Measurements from ENCODE around the gene E2F4.

The E2F4 gene

DNA sequence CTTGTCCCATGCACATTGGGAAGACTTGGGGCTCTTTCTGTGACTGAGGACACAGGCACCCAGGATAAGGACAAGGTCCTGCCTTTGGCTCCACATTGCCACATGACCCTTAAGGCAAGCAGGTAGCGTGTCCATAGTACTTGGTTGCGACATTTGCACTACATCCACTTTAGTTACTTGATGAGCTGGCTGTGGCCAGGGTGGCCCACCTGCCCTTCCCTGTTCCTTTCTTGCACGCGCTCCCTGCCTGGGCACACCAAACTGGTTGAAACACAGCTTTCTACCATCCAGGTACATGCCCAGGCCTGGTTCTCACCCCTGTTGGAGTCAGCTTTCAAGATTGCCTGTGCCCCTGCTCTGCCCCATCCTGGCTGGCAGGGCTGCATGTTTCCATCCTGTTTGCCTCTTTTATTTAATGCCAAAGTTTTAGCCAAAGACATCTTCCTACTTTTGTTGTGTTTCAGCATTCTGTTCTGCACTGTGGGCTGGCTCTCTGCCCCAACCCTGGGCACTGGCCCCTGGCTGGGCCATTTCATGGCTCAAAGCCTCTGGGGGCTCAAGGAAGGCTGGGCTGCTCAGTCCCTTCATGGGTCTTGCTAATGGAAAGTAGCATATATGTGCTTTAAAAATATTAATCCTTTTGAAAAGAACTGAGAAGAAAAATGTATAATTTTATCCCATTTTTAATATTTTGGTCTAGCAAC lies 44.4 kb upstream of the E2F4 start:
- TF ChIP-seq, protein P1, sequence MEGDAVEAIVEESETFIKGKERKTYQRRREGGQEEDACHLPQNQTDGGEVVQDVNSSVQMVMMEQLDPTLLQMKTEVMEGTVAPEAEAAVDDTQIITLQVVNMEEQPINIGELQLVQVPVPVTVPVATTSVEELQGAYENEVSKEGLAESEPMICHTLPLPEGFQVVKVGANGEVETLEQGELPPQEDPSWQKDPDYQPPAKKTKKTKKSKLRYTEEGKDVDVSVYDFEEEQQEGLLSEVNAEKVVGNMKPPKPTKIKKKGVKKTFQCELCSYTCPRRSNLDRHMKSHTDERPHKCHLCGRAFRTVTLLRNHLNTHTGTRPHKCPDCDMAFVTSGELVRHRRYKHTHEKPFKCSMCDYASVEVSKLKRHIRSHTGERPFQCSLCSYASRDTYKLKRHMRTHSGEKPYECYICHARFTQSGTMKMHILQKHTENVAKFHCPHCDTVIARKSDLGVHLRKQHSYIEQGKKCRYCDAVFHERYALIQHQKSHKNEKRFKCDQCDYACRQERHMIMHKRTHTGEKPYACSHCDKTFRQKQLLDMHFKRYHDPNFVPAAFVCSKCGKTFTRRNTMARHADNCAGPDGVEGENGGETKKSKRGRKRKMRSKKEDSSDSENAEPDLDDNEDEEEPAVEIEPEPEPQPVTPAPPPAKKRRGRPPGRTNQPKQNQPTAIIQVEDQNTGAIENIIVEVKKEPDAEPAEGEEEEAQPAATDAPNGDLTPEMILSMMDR (conservative IDR thresholded peaks at IDR 0.05; ENCODE audit: low read depth): no peak
- ChIA-PET CTCF (interaction anchor here (0.6 to 1.0 kb wide), 2 partner anchors 20 to 471 kb away, joined by 3 to 5 read pairs; no protein-coding TSS in a partner anchor), POLR2A (ENCODE audit: low non-redundant PET) (interaction anchor here (0.7 kb wide), 1 partner anchor 45 kb away, joined by 3 read pairs; no protein-coding TSS in a partner anchor)
- DNase-seq (ENCODE audit: low spot score): no peak
- H3K27ac ChIP-seq: peak overlapping the region; percentile 87

DNA sequence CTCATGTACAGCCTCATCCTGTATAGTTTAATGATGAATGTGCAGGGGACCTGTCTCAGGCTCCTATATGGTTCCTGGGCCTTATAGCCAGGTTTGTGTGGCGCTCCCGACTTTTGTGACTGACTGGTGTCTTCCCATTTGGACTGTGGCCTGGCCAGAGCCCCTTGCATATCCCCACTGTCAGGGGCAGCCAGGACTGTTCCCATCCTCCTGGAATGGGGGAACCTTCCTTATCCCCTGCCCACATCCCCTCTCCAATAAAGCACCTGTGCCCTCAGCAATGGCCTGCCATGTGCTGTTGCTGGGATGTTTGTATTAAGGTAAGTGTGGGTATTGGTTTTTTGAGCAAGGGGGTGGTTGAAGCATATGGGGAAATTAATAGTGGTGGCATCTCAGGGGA lies 43.7 kb upstream of the E2F4 start:
- ChIA-PET POLR2A (ENCODE audit: low non-redundant PET) (no interaction called here), CTCF (no interaction called here)
- H3K27ac ChIP-seq: peak overlapping the region; percentile 87
- TF ChIP-seq, protein P1 (conservative IDR thresholded peaks at IDR 0.05; ENCODE audit: low read depth): no peak
- DNase-seq (ENCODE audit: low spot score): no peak

DNA sequence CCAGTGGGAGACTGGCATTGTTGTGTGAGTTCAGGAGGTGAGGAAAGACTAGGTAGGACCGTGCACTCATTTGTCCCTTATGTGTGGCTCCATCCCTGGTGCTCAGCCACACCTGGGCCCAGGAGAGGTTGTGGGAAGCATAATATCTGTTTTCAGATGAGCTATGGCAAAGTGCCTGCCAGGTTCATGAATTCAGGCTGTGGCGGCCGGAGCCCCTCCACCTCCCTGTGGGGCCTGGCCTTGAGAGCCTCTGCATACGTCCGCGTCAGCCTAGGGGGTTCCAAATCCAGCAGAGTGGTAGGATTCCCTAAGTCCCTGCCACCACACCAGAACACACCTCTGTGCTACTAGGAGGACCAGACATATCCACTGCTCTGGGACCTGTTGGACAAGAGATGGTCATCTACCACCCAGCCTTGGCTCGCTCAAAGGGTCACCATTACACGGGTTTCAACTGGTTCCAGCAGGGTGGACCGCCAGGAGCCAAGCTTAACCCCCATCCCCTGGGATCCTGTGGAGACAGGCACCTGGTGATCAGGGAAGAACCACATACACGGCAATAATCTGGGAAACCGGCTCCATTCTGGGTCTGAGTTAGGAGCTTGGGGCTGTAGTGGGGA lies 43.2 kb upstream of the E2F4 start:
- ChIA-PET CTCF (interaction anchor here (0.6 to 1.1 kb wide), 3 partner anchors 15 to 172 kb away, joined by 3 read pairs; no protein-coding TSS in a partner anchor), POLR2A (ENCODE audit: low non-redundant PET) (no interaction called here)
- H3K27ac ChIP-seq: peak overlapping the region; percentile 87
- DNase-seq (ENCODE audit: low spot score): no peak
- TF ChIP-seq, protein P1 (conservative IDR thresholded peaks at IDR 0.05; ENCODE audit: low read depth): no peak

DNA sequence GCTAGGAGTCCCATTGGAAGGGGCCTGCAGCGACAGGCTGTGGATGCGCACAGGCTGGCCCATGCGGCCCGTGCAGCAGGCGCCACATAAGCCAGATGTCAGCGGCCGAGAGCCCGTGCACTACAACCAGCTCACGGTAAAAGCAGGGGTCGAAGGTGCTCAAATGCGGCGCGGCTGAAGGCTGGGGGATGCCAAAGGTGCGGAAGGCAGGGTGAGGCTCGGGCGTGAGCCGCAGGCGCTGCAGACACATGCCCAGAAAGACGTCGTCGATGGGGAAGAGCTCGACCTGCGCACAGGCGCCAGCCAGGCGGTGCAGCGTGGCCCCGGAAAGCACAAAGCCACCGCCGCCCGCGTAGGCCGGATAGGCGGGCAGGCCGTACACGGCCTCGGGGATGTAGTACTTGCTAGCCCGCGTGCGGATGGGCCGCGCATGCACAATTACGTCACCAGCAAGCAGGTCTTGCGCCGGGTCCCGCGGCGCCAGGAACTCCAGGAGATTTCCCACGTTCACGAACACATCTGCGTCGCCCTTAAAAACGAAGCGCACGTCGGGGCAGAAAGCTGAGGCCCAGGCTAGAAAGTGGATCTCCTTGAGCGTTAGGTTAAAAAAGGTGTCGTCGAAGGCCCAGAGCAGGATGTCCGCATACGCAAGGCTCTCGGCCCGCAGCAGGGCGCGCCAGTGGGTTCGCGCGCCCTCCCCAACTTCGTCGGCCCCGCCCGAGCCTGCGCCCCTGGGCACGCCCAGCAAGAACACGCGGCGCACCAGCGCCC lies 42.5 kb upstream of the E2F4 start:
- CTCF ChIA-PET: interaction anchor here (0.6 to 1.1 kb wide), 3 partner anchors 14 to 172 kb away, joined by 3 read pairs; no protein-coding TSS in a partner anchor
- POLR2A ChIA-PET (ENCODE audit: low non-redundant PET): no interaction called here
- TF ChIP-seq, protein P1 (conservative IDR thresholded peaks at IDR 0.05; ENCODE audit: low read depth): no peak
- peak overlapping the region; percentile 87 for H3K27ac ChIP-seq
- DNase-seq (ENCODE audit: low spot score): no peak

DNA sequence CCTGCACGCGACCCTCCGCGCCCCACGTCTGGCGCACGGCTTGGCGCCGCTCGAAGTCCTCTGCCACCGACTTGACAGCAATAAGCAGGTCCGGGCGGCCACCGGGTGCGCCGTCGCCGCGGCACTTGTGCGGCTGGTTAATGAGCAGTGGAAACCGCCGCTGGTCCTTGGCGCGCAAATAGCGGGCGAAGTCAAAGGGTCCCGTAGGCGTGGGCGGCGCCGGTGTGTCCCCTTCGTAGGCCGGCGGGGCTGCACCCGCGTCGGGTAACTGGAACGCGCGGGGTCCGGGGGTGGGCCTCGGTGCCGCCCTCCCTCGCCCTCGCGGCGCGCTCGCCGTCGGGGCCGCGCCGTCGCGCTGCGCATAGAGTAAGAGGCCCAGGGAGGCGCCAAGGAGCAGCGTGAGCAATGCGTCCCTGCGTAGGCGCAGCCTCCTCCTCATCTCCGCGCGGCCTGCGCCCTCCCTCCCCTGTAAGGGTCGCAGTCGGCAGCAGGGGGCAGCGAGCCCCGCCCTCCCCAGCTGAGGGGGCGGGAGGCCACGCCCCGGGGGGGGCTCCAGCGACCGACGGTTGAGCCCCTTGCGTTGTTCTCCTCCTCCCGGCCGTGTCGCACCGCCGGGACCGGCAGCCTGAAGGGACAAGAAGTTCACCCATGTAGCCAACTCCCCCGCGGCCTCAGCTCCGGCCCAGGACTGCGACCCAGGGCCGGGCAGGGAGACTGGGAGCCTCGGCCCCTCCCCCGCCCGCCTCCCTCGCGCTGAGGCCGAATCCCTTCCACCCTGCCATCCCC lies 41.7 kb upstream of the E2F4 start:
- no peak for DNase-seq (ENCODE audit: low spot score)
- POLR2A ChIA-PET (ENCODE audit: low non-redundant PET): interaction anchor here (0.6 to 1.3 kb wide), 3 partner anchors 10 to 122 kb away, joined by 3 to 4 read pairs (median 3); partner anchors contain the start of gene NOL3
- CTCF ChIA-PET: interaction anchor here (0.7 kb wide), 1 partner anchor 198 kb away, joined by 4 read pairs; no protein-coding TSS in a partner anchor
- TF ChIP-seq, protein P1 (conservative IDR thresholded peaks at IDR 0.05; ENCODE audit: low read depth): peak; percentile 18; the same call in 1 of the 2 replicates
- peak overlapping the region; percentile 87 for H3K27ac ChIP-seq
